ENCODE measurements around the gene SPDYE17.
"Not testable (repeated sequence)": the region's sequence is repeated elsewhere in the genome, so short reads cannot be mapped to it uniquely, and the experiment has no call there.

Gene SPDYE17, protein sequence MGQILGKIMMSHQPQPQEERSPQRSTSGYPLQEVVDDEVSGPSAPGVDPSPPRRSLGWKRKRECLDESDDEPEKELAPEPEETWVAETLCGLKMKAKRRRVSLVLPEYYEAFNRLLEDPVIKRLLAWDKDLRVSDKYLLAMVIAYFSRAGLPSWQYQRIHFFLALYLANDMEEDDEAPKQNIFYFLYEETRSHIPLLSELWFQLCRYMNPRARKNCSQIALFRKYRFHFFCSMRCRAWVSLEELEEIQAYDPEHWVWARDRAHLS

DNA sequence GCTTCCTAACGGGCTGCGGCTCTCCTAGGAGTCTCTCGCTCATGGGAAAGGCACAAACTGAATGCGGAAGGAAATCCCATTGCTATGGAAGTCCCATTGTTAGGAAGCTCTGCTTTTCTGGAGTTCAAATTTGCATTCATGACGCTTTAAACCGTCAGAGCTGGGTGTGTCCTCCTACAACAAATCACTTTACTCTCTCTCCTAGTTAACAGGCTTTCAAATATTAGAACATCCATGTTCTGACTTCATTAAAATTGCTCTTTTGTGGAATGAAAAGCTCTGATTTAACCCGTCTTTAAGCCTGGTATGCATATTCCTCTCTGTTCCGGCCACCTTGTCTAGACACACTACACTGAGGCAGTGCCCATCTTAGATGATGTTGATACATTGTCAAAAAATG, at the start of gene SPDYE17:
TSS of gene SPDYE17 (minus strand) at position 101 of the 400 bp plus-strand sequence. CDS start 1,791 bp downstream, outside the sequence.
- not testable (repeated sequence) for DNase-seq

DNA sequence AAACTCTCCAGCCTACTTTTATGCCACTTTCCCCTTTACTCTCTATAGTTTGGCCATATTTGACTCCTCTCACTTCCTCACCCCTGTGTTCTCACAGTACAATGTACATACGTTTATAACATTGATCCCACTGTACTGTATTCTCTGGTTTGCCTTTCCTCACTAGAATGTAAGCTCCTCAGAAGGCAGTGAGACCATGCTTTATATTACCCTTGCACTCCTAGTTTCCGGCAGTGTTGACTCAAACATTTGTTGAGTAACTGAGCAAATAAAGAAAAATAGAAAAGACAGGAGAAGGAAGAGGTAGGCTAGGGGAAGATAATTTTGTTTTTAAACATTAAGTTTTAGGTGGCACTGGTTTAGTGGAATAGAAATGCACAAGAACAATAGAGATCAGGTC, 48.1 kb upstream of the SPDYE17 start:
- not testable (repeated sequence) for DNase-seq

DNA sequence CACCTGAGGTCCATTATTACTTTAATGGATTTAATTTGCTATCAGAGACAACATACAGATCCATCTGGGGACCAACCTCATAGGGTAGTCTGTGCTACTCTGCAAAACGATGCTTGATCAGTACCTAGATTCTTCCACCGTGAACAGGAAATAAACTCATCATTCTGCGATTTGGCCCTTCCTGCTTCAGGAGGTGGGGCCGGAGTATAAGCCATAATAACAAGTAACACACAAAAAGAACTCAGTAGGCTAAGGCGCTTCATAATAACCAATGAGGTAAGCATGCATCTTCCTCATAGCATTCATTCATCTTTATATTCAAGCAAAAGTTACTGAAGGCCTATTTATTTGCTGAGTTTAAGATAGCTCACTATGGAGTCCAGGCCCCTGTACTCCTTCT, 47.5 kb upstream of the SPDYE17 start:
- not testable (repeated sequence) for DNase-seq

DNA sequence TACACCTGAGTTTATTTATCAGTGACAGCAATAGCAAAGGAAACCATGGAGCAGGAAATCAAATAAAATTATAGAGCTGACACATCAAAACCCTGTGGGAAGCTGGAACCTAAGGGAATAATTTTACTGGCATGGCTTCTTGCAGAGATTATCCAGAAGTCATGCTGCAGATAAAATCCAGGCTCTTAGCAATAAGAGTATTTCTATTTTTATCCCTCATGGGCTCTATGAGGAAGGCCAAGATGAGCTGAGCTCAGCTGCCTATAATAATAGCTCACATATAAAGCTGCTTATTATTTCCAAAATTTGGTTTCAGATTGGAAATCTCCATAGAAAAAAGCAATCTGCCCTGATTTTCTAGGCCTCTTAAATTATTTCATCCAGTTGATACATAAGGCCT, 47.0 kb upstream of the SPDYE17 start:
- not testable (repeated sequence) for DNase-seq

DNA sequence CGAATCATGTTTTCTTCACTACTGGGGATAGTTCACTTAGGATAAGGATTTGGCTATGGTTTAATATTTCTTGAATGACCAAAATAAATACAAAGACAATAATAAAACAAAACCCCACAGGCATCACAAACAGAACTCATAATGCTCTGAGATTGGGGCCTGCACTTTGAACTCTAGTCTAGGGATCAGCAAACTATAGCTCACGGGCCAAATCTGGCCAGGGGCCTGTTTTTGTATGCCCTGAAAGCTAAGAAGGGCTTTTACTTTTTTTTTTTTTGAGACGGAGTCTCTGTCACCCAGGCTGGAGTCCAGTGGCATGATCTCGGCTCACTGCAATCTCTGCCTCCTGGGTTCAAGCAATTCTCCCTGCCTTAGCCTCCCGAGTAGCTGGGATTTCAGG, 44.9 kb upstream of the SPDYE17 start:
- not testable (repeated sequence) for DNase-seq

DNA sequence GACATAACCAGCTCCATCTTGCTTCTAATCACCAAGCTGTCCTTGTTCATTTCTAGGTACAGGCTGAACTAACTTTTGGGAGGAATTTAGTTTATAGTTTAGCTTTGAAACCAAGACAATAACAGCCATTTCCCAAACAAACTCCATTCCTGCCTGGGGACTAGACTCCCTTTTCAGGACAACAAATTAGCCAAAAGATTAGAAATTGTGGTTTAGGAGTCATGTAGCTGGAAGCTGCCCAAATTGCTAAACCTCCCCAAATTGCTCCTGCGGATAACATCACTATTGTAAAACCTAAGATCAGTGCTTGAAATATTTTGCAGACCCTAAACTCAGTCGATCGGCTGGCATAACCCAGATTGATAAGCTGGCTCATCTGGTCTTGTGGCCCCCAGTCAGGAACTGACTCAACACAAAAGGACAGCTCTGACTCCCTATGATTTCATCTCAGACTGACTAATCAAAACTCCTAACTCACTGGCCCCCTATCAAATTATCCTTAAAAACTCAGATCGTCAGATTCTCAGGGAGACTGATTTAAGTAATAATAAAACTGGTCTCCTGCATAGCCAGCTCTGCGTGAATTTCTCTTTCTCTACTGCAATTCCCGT, 42.7 kb upstream of the SPDYE17 start:
- DNase-seq = not testable (repeated sequence)

DNA sequence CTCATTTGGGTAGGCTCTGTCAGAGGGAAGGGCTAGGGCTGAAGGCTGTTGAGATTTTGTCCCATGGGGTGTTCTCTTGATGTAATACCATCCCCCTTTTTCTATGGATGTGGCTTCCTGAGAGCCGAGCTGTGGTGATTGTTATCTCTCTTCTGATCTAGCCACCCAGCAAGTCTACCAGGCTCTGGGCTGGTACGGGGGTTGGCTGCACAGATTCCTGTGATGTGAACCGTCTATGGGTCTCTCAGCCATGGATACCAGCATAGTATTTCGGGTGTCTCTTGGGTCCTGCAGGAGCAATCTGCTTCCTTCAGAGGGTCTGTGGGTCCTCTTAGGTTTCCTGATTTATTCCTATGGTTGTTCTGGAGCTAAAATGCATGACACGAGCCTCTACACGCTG, 38.9 kb upstream of the SPDYE17 start:
- not testable (repeated sequence) for DNase-seq

DNA sequence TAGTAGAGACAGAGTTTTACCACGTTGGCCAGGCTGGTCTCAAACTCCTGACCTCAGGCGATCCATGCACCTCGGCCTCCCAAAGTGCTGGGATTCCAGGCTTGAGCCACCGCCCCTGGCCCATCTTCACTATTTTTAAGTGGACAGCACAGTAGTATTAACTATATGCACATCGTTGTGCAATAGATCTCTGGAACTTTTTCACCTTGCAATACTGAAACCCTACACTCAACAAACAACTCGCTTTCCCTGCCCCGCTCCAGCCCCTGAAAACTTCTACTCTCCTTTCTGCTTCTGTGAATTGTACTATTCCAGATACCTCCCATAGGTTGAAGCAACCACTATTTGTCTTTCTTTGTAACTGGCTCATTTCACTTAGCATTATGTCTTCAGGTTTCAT, 33.7 kb upstream of the SPDYE17 start:
- DNase-seq = not testable (repeated sequence)

DNA sequence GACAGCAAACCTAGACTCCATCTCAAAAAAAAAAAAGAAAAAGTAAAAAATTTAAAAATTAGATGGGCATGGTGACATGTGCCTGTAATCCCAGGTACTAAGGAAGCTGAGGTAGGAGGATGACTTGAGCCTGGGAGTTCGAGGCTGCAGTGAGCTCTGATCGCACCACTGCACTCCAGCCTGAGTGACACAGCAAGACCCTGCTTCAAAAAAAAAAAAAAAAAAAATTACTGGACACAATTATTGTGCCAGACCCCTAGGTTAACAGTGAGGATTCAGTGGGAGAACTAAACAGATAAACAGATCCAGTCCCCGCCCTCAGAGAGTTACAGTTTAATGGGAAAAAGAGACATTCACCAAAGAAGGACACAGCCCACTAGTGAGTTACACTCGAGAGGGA, 31.6 kb upstream of the SPDYE17 start:
- DNase-seq = not testable (repeated sequence)

DNA sequence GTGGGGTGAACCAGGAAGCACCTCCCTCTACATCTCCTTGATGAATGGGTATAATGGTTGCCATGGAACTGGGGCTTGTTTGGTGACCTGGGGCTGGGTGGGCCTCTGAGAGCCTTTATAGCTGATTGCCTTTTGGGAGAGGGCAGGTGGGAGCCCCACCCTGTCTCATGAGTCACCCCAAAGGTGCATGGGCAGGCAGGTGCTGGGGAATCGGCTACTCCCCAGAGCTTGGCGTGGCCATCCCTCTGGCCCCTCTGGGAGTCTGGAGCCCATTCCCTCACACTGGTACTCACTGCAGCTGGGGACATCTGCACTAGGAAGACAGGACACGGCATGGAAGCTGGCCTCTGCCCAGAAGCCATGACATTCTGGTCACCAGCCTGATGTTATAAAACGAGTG, 30.4 kb upstream of the SPDYE17 start, which contains the start of gene SPDYE18:
TSS of gene SPDYE18 (minus strand) at position 2 of the 400 bp plus-strand sequence. CDS start 2,046 bp downstream, outside the sequence.
- DNase-seq = not testable (repeated sequence)

DNA sequence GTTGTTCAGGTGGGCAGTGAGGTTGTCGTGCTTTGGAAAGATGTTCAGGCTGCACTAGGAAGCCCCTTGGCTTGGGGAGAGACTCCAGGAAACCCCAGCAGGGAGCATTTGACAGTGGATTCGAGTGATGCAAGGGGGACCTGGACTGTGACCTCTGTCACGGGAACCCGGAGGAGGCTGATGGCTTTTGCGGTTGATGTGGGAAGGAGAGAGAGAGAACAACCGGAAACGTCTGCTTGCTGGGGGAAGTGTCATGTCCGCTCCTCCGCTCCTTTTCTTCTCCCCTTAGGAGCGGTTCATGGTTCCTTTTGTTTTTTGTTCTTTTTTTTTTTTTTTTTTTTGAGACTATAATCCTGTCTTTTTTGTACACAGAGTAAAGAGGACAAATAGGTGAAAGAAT, 5.8 kb downstream of the SPDYE17 start:
- not testable (repeated sequence) for DNase-seq

DNA sequence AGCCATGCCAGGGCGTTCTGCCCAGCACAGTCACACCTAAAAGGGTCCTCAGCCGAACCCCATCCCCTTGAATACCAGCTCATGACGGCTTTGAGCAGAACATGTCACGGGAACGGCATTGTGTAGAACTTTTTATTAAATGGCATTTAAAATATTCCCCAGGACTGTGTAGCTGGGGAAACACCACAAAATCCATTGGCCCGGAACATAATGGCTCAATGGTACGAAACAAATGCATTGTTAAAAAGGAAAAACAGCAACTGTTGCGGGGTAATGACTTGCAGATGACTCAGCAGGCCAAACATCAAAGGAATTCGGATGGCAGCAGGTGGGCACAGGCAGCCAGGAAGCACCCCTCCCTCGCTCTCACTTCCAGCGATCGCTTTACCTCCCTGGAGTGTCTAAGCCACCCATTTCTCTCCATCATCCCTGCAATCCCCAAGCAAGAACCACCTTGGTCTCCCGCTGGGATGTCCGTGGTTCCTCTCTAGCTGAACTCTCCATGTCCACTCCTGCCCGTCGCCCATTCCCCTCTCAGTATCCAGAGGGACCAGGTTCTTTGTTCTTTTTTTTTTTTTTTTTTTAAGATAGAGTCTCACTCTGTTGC, 22.0 kb downstream of the SPDYE17 start:
- not testable (repeated sequence) for DNase-seq

DNA sequence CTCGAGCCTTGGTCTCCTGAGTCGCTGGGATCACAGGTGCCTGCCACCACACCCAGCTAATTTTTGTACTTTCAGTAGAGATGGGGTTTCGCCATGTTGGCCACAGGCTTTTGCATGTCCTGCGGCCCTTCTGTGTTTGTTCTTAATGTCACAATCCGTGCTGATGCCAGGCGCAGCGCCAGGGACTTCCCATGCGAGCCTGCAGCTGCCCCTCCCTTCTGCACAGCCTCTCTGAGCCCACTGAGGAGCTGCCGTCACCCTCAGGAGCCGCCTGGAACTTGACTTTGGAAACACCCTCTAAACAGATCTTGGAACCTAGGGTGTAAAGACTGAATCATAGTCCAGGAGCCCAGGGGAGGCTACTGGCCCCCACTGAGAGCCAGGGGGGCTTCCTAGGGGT, 24.2 kb downstream of the SPDYE17 start:
- not testable (repeated sequence) for DNase-seq

DNA sequence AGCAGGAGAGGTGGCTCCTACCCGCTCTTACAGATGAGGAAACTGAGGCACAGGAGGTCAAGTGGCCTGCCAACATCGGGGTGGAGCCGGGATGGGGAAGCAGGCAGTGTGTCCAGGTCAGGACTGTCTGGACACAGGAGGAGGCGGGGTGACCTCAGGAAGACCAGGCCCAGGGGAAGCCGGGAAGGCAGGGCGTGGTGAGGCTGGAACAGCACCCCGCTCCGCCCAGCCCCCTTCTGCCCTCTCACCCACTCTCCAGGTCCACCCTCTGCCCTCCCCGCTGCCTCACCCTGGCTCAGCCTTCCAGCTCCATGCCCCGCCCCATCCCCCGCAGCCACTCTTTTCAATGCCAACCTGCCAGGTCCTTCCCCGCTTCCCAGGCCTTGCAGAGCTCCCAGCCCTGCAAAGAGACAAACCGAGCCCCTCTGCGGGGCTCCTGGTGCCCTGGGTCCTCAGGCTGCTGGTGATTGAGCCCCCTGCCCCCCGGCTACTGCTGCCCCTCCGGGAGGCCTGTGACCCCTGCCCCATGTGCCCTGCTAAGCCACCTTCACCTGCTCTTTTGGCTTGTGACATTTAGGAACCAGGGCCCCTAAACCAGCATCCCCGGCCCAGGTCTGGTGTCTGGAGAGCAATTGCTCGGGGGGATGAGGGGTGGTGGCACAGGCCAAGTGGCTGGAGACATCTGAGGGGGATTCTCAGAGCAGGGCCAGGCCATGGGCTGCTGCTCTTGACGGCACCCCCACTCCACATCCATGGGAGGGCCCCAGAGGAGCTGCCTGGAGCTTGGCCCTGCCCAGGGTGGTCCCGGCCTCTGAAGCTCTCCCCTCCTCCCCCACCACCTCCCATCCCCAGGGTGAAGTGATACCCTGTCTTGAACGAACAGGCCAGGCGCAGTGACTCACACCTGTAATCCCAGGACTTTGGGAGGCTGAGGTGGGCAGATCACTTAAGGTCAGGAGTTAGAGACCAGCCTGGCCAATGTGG, 25.7 kb downstream of the SPDYE17 start:
- DNase-seq = not testable (repeated sequence)

DNA sequence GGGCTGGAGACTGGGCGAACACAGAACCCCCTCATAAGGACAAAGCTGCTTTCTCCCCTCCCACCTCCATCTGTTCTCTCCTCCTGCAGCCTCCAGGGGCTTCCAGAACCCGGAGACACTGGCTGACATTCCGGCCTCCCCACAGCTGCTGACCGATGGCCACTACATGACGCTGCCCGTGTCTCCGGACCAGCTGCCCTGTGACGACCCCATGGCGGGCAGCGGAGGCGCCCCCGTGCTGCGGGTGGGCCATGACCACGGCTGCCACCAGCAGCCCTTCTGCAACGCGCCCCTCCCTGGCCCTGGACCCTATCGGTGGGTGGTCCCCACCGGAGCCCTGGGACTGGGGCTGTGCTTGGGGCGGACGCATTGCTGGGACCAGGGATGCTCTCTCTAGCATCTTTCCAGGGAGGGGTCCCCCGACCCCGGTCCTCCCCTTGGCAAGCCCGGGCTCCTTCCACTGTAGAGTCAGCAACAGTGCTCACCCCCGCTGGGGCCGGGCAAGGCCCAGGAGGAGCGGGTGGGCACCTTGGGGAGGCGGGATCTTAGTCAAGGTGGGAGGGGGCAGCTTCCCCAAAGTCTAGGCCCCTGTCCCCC, 26.6 kb downstream of the SPDYE17 start:
- DNase-seq = not testable (repeated sequence)

DNA sequence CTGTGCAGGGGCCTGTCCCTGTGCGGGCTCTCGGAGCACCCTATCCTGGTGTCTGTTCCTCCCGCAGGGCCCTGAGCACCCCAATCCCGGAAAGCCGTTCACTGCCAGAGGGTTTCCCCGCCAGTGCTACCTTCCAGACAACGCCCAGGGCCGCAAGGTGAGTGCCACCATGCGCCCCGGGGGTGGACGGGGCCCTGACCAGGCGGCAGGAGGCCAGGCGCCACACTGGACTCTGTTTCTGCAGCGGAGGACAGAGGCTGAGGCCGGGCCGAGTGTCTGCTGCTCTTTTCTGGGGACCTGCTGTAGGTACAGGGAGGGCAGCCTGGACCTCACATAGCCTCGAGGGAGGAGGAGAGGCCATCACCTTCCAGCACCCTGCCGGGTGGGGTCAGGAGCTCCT, 28.0 kb downstream of the SPDYE17 start:
- DNase-seq = not testable (repeated sequence)

DNA sequence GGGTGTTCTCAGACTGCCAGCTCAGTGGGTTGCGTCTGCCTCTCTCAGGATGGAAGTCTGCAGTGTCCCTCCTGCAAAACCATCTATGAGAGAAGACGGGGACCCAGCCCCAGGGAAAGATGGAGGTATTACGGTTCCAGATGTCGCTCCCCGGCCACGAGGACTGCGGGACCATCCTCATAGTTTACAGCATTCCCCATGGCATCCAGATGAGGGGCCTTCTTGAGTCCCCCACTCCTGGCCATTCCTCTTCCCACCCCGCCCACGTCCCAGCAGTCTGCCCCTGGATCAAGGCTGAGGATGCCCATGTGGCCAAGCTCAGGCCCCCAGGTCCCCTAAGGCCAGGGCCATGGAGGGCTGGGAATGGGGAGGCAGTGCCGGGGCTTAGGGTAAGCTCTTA, 28.9 kb downstream of the SPDYE17 start:
- DNase-seq = not testable (repeated sequence)

DNA sequence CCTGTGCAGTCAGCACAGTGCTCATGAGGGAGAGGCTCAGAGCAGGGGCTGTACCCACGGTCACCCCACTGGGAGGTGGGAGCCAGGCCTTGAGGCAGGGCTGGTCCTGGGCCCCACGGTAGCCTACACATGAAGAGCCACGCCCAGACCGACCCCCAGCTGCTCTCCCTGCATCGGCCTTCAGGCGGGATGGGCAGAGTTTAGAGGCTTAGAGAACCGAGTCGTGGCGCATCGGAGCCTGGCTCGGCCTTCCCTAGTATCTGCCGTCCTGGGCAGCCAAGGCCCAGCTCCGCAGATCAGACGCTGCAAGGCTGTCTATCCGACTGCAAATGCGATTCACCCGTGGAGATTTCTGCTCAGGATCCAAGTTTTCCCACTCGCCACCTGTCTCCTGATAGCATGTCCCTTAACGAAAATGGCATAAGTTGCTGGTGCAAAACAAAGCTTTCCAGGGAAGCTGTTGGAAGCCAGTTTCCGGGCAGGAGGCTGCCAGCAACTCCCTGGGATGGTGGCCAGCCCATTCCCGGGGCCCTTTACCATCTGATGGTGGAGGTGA, 29.4 kb downstream of the SPDYE17 start:
- DNase-seq = not testable (repeated sequence)

DNA sequence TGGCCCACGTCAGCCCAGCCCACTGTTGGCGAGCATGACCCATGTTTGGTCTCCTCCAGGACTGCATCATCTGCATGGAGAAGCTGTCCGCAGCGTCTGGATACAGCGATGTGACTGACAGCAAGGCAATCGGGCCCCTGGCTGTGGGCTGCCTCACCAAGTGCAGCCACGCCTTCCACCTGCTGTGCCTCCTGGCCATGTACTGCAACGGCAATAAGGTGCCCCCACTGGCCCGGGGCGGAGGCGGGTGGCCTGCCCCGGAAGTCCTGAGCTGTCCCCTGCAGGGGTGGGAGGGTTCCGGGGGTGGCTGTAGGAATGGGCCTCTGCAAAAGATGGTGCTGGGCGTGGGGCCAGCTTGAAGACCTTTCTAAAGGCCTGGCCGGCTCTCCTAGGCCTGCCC, 30.1 kb downstream of the SPDYE17 start:
- not testable (repeated sequence) for DNase-seq

DNA sequence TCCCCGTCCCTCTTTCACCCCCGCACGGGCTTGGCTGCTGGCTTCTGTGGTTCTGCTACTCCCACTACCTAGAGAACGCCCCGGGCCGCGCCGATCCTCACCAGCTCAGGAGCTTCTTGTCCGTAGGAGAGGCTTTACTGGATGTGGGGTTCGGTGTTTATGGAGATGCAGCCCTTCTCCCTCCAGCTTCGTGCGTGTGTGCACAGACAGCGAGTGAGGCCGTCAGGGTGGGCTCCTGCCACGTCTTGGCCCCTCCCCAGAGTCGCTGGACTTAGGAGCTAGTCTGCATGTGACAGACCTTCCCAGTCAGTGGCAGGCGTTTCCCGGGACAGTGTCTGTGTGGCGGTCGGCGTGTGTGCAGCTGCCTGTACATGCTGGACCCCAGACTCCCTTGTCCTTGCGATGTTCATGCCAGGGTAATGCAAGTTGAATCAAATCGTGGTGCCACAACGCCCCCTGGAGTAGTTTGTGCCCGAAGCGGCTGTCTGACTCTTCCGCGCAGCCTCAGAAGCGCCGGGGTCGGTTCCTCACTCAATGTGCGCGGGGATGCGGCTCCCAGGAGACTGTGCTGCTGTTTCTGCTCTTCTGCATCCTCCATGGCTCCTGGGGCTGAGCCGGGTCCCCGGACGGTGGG, 32.6 kb downstream of the SPDYE17 start:
- not testable (repeated sequence) for DNase-seq

DNA sequence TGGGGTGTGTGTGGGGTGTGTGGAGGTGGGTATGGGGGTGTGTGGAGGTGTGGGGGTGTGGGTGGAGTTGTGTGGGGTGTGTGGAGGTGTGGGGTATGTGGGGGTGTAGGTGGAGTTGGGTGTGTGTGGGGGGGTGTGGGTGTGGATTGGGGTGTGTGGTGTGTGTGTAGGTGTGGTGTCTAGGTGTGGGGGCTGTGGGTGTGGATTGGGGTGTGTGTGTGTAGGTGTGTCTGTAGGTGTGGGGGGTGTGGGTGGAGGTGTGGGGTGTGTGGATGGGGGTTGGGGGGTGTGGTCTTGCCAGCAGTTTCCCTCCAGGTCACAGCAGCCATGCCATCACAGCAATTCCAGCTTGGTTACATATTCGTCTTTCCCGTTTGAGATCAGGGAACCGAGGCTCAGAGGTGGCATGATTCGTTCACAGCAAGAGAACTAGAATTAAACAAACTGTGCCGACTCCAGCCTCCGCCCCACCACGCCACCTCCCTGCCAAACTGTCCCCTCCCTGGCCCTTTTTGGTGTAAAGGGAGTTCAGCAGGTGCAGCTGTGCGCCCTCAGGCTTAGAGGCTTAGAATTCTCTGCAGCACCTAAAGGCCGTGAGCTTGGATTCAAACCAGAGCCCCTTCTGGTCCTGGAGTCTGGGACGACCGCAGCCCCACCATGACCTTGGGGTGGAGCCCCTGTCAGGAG, 33.3 kb downstream of the SPDYE17 start:
- not testable (repeated sequence) for DNase-seq
